Thyroid gland (tissue), 4 donors: ENCODE results near the gene PDGFRB.

Experiments used
- POLR2A ChIP-seq, 2 donors: fragments of 450-650 bp; IDR thresholded peaks; one replicate each; pipeline ENCODE4 v1.6.1; 2017; ENCODE audit warnings: antibody characterized with exemption in 2 of 2, mild to moderate bottlenecking in 2 of 2, moderate library complexity in 1 of 2
- TF ChIP-seq, protein P1 (sequence below), 6 experiments: fragments of 200-600 bp in 3 of 6; fragments of 450-650 bp in 3 of 6; sonication (generic) in 3 of 6; IDR thresholded peaks; one replicate each; pipeline ENCODE4 v1.5.1; 2016 to 2019; ENCODE audit warnings: antibody characterized with exemption in 6 of 6, mild to moderate bottlenecking in 2 of 6, inconsistent platforms in 1 of 6, moderate library complexity in 1 of 6

DNA sequence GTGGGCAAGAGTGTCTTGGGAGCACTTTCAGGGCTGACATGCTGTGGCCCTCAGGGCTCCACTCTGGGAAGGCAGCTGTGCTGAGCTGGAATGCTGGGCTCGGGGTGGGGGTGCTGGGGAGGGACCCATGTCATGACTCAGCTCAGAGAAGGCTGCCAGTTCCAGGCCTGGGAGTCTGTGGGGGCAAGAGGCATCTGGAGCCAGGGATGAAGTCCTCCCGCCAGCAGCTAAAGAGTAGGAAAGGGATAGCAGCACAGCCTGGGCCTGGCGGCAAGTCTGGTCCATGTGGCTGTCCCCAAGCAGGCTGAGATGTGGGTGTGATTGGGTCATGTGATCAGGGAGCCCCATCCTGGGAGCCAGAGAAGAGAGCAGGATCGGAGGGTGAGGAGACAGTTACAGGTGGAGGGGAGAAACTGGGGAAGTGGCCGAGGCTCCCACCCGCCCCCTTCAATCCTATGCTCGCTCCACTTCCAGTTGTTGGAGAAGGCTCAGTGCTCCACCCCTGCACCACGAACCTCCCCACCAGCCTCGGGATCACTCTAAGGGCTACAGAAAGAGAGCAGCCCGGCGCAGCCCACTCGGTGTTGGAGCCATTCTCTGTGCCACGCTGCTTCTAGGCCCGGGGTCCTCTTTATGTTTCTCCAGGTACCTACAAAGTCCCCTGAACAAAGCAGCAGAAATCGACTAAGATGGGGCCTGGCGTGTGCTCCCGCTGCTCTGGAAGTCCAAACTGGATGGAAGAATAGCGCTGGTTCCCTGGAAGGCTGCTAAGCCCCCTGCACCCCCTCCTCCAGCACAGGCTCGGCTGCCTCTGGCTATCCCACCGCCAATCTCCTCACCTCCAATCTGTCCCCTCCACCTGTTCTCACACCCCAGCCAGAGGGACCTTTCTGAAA lies 12.0 kb downstream of the PDGFRB start:
- TF ChIP-seq, protein P1, sequence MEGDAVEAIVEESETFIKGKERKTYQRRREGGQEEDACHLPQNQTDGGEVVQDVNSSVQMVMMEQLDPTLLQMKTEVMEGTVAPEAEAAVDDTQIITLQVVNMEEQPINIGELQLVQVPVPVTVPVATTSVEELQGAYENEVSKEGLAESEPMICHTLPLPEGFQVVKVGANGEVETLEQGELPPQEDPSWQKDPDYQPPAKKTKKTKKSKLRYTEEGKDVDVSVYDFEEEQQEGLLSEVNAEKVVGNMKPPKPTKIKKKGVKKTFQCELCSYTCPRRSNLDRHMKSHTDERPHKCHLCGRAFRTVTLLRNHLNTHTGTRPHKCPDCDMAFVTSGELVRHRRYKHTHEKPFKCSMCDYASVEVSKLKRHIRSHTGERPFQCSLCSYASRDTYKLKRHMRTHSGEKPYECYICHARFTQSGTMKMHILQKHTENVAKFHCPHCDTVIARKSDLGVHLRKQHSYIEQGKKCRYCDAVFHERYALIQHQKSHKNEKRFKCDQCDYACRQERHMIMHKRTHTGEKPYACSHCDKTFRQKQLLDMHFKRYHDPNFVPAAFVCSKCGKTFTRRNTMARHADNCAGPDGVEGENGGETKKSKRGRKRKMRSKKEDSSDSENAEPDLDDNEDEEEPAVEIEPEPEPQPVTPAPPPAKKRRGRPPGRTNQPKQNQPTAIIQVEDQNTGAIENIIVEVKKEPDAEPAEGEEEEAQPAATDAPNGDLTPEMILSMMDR (IDR thresholded peaks at IDR 0.05): no peak
- TF ChIP-seq POLR2A (IDR thresholded peaks at IDR 0.05): no peak
